HG03521 (cell line): ENCODE data around the gene ATP8A2.

Source experiments
- ATAC-seq: cut with Tn5 transposase; IDR thresholded peaks from one replicate; pipeline ENCODE4 v1.9.1; 2021; ENCODE audit warnings: mild to moderate bottlenecking, moderate library complexity; ENCODE audit not compliant: unreplicated experiment

ATP8A2 gene

GRCh38 chr13:25844559-25845434, 473.0 kb downstream of the ATP8A2 start:
- ATAC-seq, result no peak

- ATAC-seq, result no peak
Measured at GRCh38 chr13:25846222-25846984, 474.6 kb downstream of the ATP8A2 start.

GRCh38 chr13:25847145-25847544, 475.4 kb downstream of the ATP8A2 start:
- ATAC-seq, result peak; percentile 69

GRCh38 chr13:25847635-25848626, 476.2 kb downstream of the ATP8A2 start:
- no peak for ATAC-seq

GRCh38 chr13:25848812-25849745, 477.3 kb downstream of the ATP8A2 start:
- ATAC-seq, result no peak

- no peak for ATAC-seq
Measured at GRCh38 chr13:25857830-25858229, 486.1 kb downstream of the ATP8A2 start.

GRCh38 chr13:25859528-25859927, 487.8 kb downstream of the ATP8A2 start:
- no peak for ATAC-seq

GRCh38 chr13:25860265-25860664, 488.5 kb downstream of the ATP8A2 start:
- no peak for ATAC-seq

- no peak for ATAC-seq
Measured at GRCh38 chr13:25860862-25861261, 489.1 kb downstream of the ATP8A2 start.

- no peak for ATAC-seq
Measured at GRCh38 chr13:25862156-25862555, 490.4 kb downstream of the ATP8A2 start.

GRCh38 chr13:25864116-25864515, 492.3 kb downstream of the ATP8A2 start:
- ATAC-seq, result no peak

- ATAC-seq, result no peak
Measured at GRCh38 chr13:25864936-25865335, 493.2 kb downstream of the ATP8A2 start.

- no peak for ATAC-seq
Measured at GRCh38 chr13:25865391-25865790, 493.6 kb downstream of the ATP8A2 start.

GRCh38 chr13:25867038-25867437, 495.3 kb downstream of the ATP8A2 start:
- no peak for ATAC-seq

GRCh38 chr13:25868490-25868889, 496.7 kb downstream of the ATP8A2 start:
- no peak for ATAC-seq

GRCh38 chr13:25869941-25870340, 498.2 kb downstream of the ATP8A2 start:
- ATAC-seq, result no peak

GRCh38 chr13:25871389-25872125, 499.8 kb downstream of the ATP8A2 start:
- no peak for ATAC-seq

- ATAC-seq, result no peak
Measured at GRCh38 chr13:25872481-25873241, 500.9 kb downstream of the ATP8A2 start.
